Ecto neural progenitor cell (in vitro differentiated cells): ENCODE results near the gene ZBTB49.

Experiments
- DNase-seq: peaks from one replicate; pipeline ENCODE4 v3.0.0-alpha.2; 2018; ENCODE audit warnings: low spot score

The ZBTB49 gene

GRCh38 chr4:4281787-4282186 is 8.3 kb upstream of the ZBTB49 start:
- DNase-seq, result no peak

GRCh38 chr4:4284827-4285618 is 5.0 kb upstream of the ZBTB49 start:
- DNase-seq, result no peak

- no peak for DNase-seq
Observed at GRCh38 chr4:4288098-4288497, 2.0 kb upstream of the ZBTB49 start.

- DNase-seq, result no peak
Observed at GRCh38 chr4:4289055-4289454, 996 bp upstream of the ZBTB49 start.

GRCh38 chr4:4289597-4289940 is 482 bp upstream of the ZBTB49 start:
- DNase-seq, result no peak

- DNase-seq, result no peak
Observed at GRCh38 chr4:4293279-4293678, 3.2 kb downstream of the ZBTB49 start.

GRCh38 chr4:4296283-4296846 is 6.3 kb downstream of the ZBTB49 start:
- DNase-seq, result peak; percentile 10

- peak; percentile 16 for DNase-seq
Observed at GRCh38 chr4:4299006-4299405, 9.0 kb downstream of the ZBTB49 start.

- no peak for DNase-seq
Observed at GRCh38 chr4:4302001-4302400, 11.9 kb downstream of the ZBTB49 start.

- peak; percentile 12 for DNase-seq
Observed at GRCh38 chr4:4302416-4302815, 12.4 kb downstream of the ZBTB49 start.

- no peak for DNase-seq
Observed at GRCh38 chr4:4306920-4307319, 16.9 kb downstream of the ZBTB49 start.

GRCh38 chr4:4308800-4309441 is 18.9 kb downstream of the ZBTB49 start:
- no peak for DNase-seq

GRCh38 chr4:4311193-4311592 is 21.1 kb downstream of the ZBTB49 start:
- no peak for DNase-seq

- DNase-seq, result no peak
Observed at GRCh38 chr4:4315461-4316149, 25.6 kb downstream of the ZBTB49 start.

- no peak for DNase-seq
Observed at GRCh38 chr4:4316150-4316495, 26.1 kb downstream of the ZBTB49 start.

GRCh38 chr4:4317496-4318232 is 27.6 kb downstream of the ZBTB49 start:
- DNase-seq, result no peak

- DNase-seq, result no peak
Observed at GRCh38 chr4:4320528-4320927, 30.5 kb downstream of the ZBTB49 start.

- DNase-seq, result no peak
Observed at GRCh38 chr4:4320951-4321714, 31.1 kb downstream of the ZBTB49 start.

- DNase-seq, result no peak
Observed at GRCh38 chr4:4321951-4322688, 32.1 kb downstream of the ZBTB49 start.

- no peak for DNase-seq
Observed at GRCh38 chr4:4323705-4324534, 33.9 kb downstream of the ZBTB49 start.
